ENCODE measurements around the gene AGPAT1. TPM values are rescaled to one million over a fixed set of nuclear protein-coding genes. Genes with fewer than 3 reads are reported as not detected.
"Not testable (repeated sequence)": the region's sequence is repeated elsewhere in the genome, so short reads cannot be mapped to it uniquely, and the experiment has no call there.

AGPAT1 gene
- polyA plus RNA-seq, 1 donor (not counting 4 experiments of a cell fraction or from before 2014, with no cell fraction given) = 46.4 TPM

DNA sequence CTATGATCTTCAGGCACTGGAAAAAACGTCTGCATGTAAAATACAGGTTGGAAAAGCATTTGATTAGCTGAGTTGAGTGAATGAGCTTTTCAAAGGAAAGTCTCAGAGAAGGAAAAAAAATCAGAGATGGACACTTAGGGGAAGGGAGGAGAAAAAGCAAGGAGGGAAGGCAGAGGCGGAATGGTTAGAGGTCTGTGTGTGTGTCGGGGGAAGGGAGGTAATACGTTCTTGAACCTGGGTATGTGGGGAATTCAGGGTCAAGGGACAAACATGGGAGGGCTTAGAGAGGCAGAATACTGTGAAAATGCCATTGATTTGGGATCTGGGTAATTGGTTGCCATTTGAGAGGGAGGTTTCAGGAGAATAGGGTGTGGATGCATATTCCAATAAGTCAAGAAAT is 29.2 kb downstream of the AGPAT1 start:
- H3K79me2 ChIP-seq (ENCODE audit: control insufficient read depth, insufficient read depth, low read length) = no peaks in the 10 kb centered on the region

DNA sequence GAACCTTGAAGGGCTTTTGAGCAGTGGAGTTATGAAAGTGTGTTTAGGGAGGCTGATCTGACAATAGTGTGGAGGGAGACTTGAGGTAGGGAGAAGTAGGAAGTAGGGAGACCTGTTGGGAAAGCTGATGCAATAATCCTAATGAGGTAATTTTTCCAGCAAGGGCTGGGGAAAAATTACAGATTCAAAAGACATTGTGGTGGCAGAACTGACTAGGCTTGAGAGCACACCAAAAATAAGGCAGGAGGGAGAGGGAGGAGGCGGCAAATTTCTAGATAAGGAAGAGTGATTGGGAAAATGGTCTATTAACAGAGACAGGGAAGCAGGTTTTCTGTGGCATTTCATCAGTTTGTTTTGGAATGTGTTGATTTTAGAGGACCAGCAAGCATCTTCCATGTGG is 29.6 kb downstream of the AGPAT1 start:
- DNase-seq (ENCODE audit: low read depth, low spot score) (no peak), FAIRE-seq (no peak)
- dilution Hi-C loops (cut with MboI; ENCODE audit: extremely low pct_ligation_motif_present, low sequenced_read_pairs) = no loop called here
- Histone ChIP-seq H3K4me1 (ENCODE audit: control insufficient read depth, extremely low read depth, insufficient read depth, low read length) (no peaks in the 10 kb centered on the region), H3K9me3 (ENCODE audit: control insufficient read depth, low read depth, low read length) (no peaks in the 10 kb centered on the region), H3K36me3 (ENCODE audit: control insufficient read depth in 2 of 2, extremely low read depth in 1 of 2, insufficient read depth in 2 of 2, low read length in 2 of 2) (no peaks in the 10 kb centered on the region), H3K4me3 (ENCODE audit: control insufficient read depth in 2 of 3, extremely low read depth in 1 of 3, insufficient read depth in 2 of 3, low read depth in 1 of 3, low read length in 3 of 3) (no peak overlapping the region), H2AFZ (ENCODE audit: control insufficient read depth, low read length) (no peak overlapping the region), H3K79me2 (ENCODE audit: control insufficient read depth, insufficient read depth, low read length) (no peaks in the 10 kb centered on the region), H3K27me3 (ENCODE audit: control insufficient read depth, extremely low read depth, insufficient read depth, low read length) (peaks cover 4% of the 10 kb centered on the region), H3K9me1 (ENCODE audit: control insufficient read depth, extremely low read depth, insufficient read depth, low read length) (no peaks in the 10 kb centered on the region), H3K9ac (ENCODE audit: control insufficient read depth, extremely low read depth, insufficient read depth, low read length) (no peak overlapping the region), H4K20me1 (ENCODE audit: control insufficient read depth, extremely low read depth, insufficient read depth, low read length) (no peaks in the 10 kb centered on the region), H3K27ac (ENCODE audit: control insufficient read depth, insufficient read depth, low read length) (no peak overlapping the region), H3K4me2 (ENCODE audit: control insufficient read depth, extremely low read depth, insufficient read depth, low read depth, low read length) (no peak overlapping the region)
- TF ChIP-seq, protein P1, sequence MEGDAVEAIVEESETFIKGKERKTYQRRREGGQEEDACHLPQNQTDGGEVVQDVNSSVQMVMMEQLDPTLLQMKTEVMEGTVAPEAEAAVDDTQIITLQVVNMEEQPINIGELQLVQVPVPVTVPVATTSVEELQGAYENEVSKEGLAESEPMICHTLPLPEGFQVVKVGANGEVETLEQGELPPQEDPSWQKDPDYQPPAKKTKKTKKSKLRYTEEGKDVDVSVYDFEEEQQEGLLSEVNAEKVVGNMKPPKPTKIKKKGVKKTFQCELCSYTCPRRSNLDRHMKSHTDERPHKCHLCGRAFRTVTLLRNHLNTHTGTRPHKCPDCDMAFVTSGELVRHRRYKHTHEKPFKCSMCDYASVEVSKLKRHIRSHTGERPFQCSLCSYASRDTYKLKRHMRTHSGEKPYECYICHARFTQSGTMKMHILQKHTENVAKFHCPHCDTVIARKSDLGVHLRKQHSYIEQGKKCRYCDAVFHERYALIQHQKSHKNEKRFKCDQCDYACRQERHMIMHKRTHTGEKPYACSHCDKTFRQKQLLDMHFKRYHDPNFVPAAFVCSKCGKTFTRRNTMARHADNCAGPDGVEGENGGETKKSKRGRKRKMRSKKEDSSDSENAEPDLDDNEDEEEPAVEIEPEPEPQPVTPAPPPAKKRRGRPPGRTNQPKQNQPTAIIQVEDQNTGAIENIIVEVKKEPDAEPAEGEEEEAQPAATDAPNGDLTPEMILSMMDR (optimal IDR thresholded peaks at IDR 0.05 in 1 of 3, IDR thresholded peaks at IDR 0.05 in 1 of 3, conservative IDR thresholded peaks at IDR 0.05 in 1 of 3; ENCODE audit: extremely low read depth in 1 of 3, insufficient read depth in 2 of 3, low read length in 3 of 3) = no peak
- TF ChIP-seq EZH2 (IDR thresholded peaks at IDR 0.05; ENCODE audit: low read length) = no peak

More for the DNA sequence above, 29.2 kb downstream of the AGPAT1 start:
- H3K4me3 ChIP-seq (ENCODE audit: control insufficient read depth in 2 of 3, extremely low read depth in 1 of 3, insufficient read depth in 2 of 3, low read depth in 1 of 3, low read length in 3 of 3) = no peak overlapping the region
- no peak overlapping the region for H3K4me2 ChIP-seq (ENCODE audit: control insufficient read depth, extremely low read depth, insufficient read depth, low read depth, low read length)
- no peak overlapping the region for H3K9ac ChIP-seq (ENCODE audit: control insufficient read depth, extremely low read depth, insufficient read depth, low read length)
- H3K9me1 ChIP-seq (ENCODE audit: control insufficient read depth, extremely low read depth, insufficient read depth, low read length) = no peaks in the 10 kb centered on the region
- TF ChIP-seq EZH2 (IDR thresholded peaks at IDR 0.05; ENCODE audit: low read length) = no peak
- TF ChIP-seq, protein P1 (optimal IDR thresholded peaks at IDR 0.05 in 1 of 3, IDR thresholded peaks at IDR 0.05 in 1 of 3, conservative IDR thresholded peaks at IDR 0.05 in 1 of 3; ENCODE audit: extremely low read depth in 1 of 3, insufficient read depth in 2 of 3, low read length in 3 of 3) = no peak
- H3K36me3 ChIP-seq (ENCODE audit: control insufficient read depth in 2 of 2, extremely low read depth in 1 of 2, insufficient read depth in 2 of 2, low read length in 2 of 2) = no peaks in the 10 kb centered on the region
- H3K27me3 ChIP-seq (ENCODE audit: control insufficient read depth, extremely low read depth, insufficient read depth, low read length) = peaks cover 4% of the 10 kb centered on the region
- H3K4me1 ChIP-seq (ENCODE audit: control insufficient read depth, extremely low read depth, insufficient read depth, low read length) = no peaks in the 10 kb centered on the region
- no peak overlapping the region for H3K27ac ChIP-seq (ENCODE audit: control insufficient read depth, insufficient read depth, low read length)
- no peaks in the 10 kb centered on the region for H3K9me3 ChIP-seq (ENCODE audit: control insufficient read depth, low read depth, low read length)
- H4K20me1 ChIP-seq (ENCODE audit: control insufficient read depth, extremely low read depth, insufficient read depth, low read length) = no peaks in the 10 kb centered on the region
- no peak overlapping the region for H2AFZ ChIP-seq (ENCODE audit: control insufficient read depth, low read length)
- no peak for DNase-seq (ENCODE audit: low read depth, low spot score)
- no peak for FAIRE-seq
- dilution Hi-C loops (cut with MboI; ENCODE audit: extremely low pct_ligation_motif_present, low sequenced_read_pairs) = no loop called here

DNA sequence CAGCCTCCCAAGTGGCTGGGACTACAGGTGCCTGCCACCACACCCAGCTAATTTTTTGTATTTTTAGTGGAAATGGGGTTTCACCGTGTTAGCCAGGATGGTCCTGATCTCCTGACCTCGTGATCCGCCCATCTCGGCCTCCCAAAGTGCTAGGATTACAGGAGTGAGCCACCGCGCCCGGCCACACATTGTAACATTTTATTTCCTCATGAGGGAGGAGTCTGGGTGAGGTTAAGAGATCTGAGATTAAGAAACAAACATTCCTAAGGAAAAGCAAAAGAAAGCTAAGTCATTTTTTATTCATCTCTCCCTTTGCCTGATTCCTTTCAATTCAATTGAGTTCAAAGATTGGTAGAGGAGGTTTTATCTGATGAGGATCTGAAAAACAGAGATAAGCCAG is 31.6 kb downstream of the AGPAT1 start:
- DNase-seq (ENCODE audit: low read depth, low spot score); dilution Hi-C loops (cut with MboI; ENCODE audit: extremely low pct_ligation_motif_present, low sequenced_read_pairs); H3K9ac ChIP-seq (ENCODE audit: control insufficient read depth, extremely low read depth, insufficient read depth, low read length); FAIRE-seq; H3K4me1 ChIP-seq (ENCODE audit: control insufficient read depth, extremely low read depth, insufficient read depth, low read length); H3K27ac ChIP-seq (ENCODE audit: control insufficient read depth, insufficient read depth, low read length); H4K20me1 ChIP-seq (ENCODE audit: control insufficient read depth, extremely low read depth, insufficient read depth, low read length); H3K79me2 ChIP-seq (ENCODE audit: control insufficient read depth, insufficient read depth, low read length); H3K9me3 ChIP-seq (ENCODE audit: control insufficient read depth, low read depth, low read length); H3K4me3 ChIP-seq (ENCODE audit: control insufficient read depth in 2 of 3, extremely low read depth in 1 of 3, insufficient read depth in 2 of 3, low read depth in 1 of 3, low read length in 3 of 3); H3K36me3 ChIP-seq (ENCODE audit: control insufficient read depth in 2 of 2, extremely low read depth in 1 of 2, insufficient read depth in 2 of 2, low read length in 2 of 2); H3K27me3 ChIP-seq (ENCODE audit: control insufficient read depth, extremely low read depth, insufficient read depth, low read length); H2AFZ ChIP-seq (ENCODE audit: control insufficient read depth, low read length); H3K4me2 ChIP-seq (ENCODE audit: control insufficient read depth, extremely low read depth, insufficient read depth, low read depth, low read length); H3K9me1 ChIP-seq (ENCODE audit: control insufficient read depth, extremely low read depth, insufficient read depth, low read length): not testable (repeated sequence)

Measured in keratinocyte (primary cell).